Measurements from ENCODE around the gene PLTP. TPM values are rescaled to one million over a fixed set of nuclear protein-coding genes. Genes with fewer than 3 reads are reported as not detected.
"Not testable (repeated sequence)": the region's sequence is repeated elsewhere in the genome, so short reads cannot be mapped to it uniquely, and the experiment has no call there.

Gene PLTP
- polyA plus RNA-seq, 3 donors, result 1.6 to 3.0 (median 2.9) TPM

DNA sequence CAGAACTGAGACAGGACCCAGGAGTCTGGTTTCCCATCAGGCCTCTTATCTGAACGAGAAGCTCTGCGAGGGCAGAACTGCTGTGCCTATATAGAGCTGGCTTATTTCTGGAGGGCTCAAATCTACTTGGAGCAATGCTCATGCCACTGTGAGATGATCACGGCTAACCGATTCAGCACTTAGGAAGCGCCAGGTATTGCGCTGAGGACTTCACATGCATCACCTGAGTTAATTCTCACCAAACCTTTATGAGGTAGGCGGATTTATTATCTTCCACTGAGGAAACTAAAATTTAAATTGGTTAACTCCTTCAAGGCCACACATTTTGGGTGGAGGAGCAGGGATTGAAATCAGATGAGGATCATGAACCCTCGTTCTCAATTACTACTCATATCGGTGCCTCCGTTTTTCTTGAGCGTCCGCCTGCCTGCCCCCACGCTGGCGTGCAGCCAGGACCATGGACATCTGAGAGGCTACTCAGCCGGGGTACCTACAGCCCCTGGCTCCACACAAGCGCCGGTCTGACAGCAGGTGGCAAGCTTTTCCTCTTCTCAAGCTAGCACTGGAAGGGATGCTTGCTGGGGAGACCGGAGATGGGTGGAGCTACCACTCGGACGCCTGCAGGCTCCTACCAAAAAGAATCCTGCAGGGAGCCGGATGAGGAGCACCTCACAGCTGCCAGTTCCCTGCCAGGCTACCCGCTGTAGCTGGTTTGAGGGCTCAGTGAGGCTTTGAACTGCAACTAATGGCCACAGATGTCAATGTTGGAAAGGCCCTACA is 21.5 kb upstream of the PLTP start:
- peak; percentile 48 to 63 (median 63) for DNase-seq
- H3K4me2 ChIP-seq (replicated peaks; ENCODE audit: extremely low read depth, low read length, poor library complexity, severe bottlenecking), result peak overlapping the region; percentile 96
- H3K4me3 Mint-ChIP-seq, result peak overlapping the region; percentile 96 to 99
- WGBS (ENCODE audit: insufficient coverage), result 12% methylated on average over 17 of the region's 22 CpGs
- H3K9me3 Mint-ChIP-seq, result peaks cover 0 to 2% (median 0%) of the 10 kb centered on the region in 7 donors
- intact Hi-C loops (cut with micrococcal nuclease), result loop anchor here (1.0 to 10.0 kb wide), 8 partner anchors 23 to 129 kb away; partner anchors contain the start of genes ZNF335 (in 2 of the 2), CTSA (in 1 of the 2), NEURL2 (in 1 of the 2) and SPATA25 (in 1 of the 2)
- H3K27ac Mint-ChIP-seq, result peak overlapping the region; percentile 96 to 99 (median 96)
- H3K79me2 ChIP-seq (ENCODE audit: insufficient read depth, low read length), result peaks cover 55% of the 10 kb centered on the region
- peak; percentile 11 for TF ChIP-seq CTCF (IDR thresholded peaks at IDR 0.05)
- H3K9ac ChIP-seq (ENCODE audit: insufficient read depth, low read length, poor library complexity, severe bottlenecking), result peak overlapping the region; percentile 99
- peaks cover 16 to 21% of the 10 kb centered on the region in 2 donors for H3K4me1 ChIP-seq (ENCODE audit: control insufficient read depth in 1 of 2, insufficient read depth in 2 of 2, low read length in 2 of 2)
- peaks cover 31% of the 10 kb centered on the region for H4K20me1 ChIP-seq (ENCODE audit: insufficient read depth, low read length)
- peak overlapping the region; percentile 95 for H3K27ac ChIP-seq (ENCODE audit: low read depth in 1 of 2, low read length in 2 of 2)
- H3K27me3 Mint-ChIP-seq (ENCODE audit: low read depth in 3 of 3), result no peaks in the 10 kb centered on the region
- H2AFZ ChIP-seq (ENCODE audit: insufficient read depth, low read depth, low read length, poor library complexity, severe bottlenecking), result peak overlapping the region; percentile 94
- peaks cover 15% of the 10 kb centered on the region for H3K4me1 Mint-ChIP-seq
- H3K36me3 ChIP-seq (replicated peaks in 1 of 2; ENCODE audit: control insufficient read depth in 1 of 2, insufficient read depth in 2 of 2, low read length in 2 of 2), result peaks cover 15 to 18% of the 10 kb centered on the region in 2 donors
- no peaks in the 10 kb centered on the region for H3K9me3 ChIP-seq (replicated peaks in 1 of 2; ENCODE audit: control insufficient read depth in 1 of 2, insufficient read depth in 1 of 2, low read length in 2 of 2)
- no peaks in the 10 kb centered on the region for H3K27me3 ChIP-seq (ENCODE audit: control insufficient read depth in 2 of 2, insufficient read depth in 2 of 2, low read length in 2 of 2)
- H3K36me3 Mint-ChIP-seq, result peaks cover 15 to 27% of the 10 kb centered on the region in 2 donors
- peak overlapping the region; percentile 82 to 100 (median 98) for H3K4me3 ChIP-seq (replicated peaks in 1 of 3; ENCODE audit: low read depth in 2 of 3, low read length in 3 of 3)

GRCh38 chr20:45931680-45932079 is 19.7 kb upstream of the PLTP start:
- Histone ChIP-seq H3K4me1 (ENCODE audit: control insufficient read depth in 1 of 2, insufficient read depth in 2 of 2, low read length in 2 of 2) (peaks cover 16 to 21% of the 10 kb centered on the region in 2 donors), H4K20me1 (ENCODE audit: insufficient read depth, low read length) (peaks cover 14% of the 10 kb centered on the region), H3K79me2 (ENCODE audit: insufficient read depth, low read length) (peaks cover 37% of the 10 kb centered on the region)
- H3K36me3 ChIP-seq (replicated peaks in 1 of 2; ENCODE audit: control insufficient read depth in 1 of 2, insufficient read depth in 2 of 2, low read length in 2 of 2); H3K4me3 ChIP-seq (replicated peaks in 1 of 3; ENCODE audit: low read depth in 2 of 3, low read length in 3 of 3); H3K27ac Mint-ChIP-seq; H3K27me3 Mint-ChIP-seq (ENCODE audit: low read depth in 3 of 3); H3K4me3 Mint-ChIP-seq; DNase-seq; H3K36me3 Mint-ChIP-seq; H3K27ac ChIP-seq (ENCODE audit: low read depth in 1 of 2, low read length in 2 of 2); H3K9me3 ChIP-seq (replicated peaks in 1 of 2; ENCODE audit: control insufficient read depth in 1 of 2, insufficient read depth in 1 of 2, low read length in 2 of 2); H2AFZ ChIP-seq (ENCODE audit: insufficient read depth, low read depth, low read length, poor library complexity, severe bottlenecking); H3K9ac ChIP-seq (ENCODE audit: insufficient read depth, low read length, poor library complexity, severe bottlenecking); H3K4me2 ChIP-seq (replicated peaks; ENCODE audit: extremely low read depth, low read length, poor library complexity, severe bottlenecking); H3K27me3 ChIP-seq (ENCODE audit: control insufficient read depth in 2 of 2, insufficient read depth in 2 of 2, low read length in 2 of 2); H3K9me3 Mint-ChIP-seq; H3K4me1 Mint-ChIP-seq: not testable (repeated sequence)
- intact Hi-C loops (cut with micrococcal nuclease), result loop anchor here (5.0 to 10.0 kb wide), 3 partner anchors 44 to 127 kb away; partner anchors contain the start of genes SPATA25 (in 1 of the 2) and UBE2C (in 1 of the 2)
- WGBS (ENCODE audit: insufficient coverage), result 96% methylated on average over 11 of the region's 17 CpGs

Measured in CD14-positive monocyte (primary cell).